ENCODE measurements around the gene CNN2. TPM values are rescaled to one million over a fixed set of nuclear protein-coding genes. Genes with fewer than 3 reads are reported as not detected.
A peak's percentile ranks its signal among the peaks of the same experiment; 100 is the strongest.

CNN2 gene
- total RNA-seq, 1 experiment from 2014 or later = 524 TPM

DNA sequence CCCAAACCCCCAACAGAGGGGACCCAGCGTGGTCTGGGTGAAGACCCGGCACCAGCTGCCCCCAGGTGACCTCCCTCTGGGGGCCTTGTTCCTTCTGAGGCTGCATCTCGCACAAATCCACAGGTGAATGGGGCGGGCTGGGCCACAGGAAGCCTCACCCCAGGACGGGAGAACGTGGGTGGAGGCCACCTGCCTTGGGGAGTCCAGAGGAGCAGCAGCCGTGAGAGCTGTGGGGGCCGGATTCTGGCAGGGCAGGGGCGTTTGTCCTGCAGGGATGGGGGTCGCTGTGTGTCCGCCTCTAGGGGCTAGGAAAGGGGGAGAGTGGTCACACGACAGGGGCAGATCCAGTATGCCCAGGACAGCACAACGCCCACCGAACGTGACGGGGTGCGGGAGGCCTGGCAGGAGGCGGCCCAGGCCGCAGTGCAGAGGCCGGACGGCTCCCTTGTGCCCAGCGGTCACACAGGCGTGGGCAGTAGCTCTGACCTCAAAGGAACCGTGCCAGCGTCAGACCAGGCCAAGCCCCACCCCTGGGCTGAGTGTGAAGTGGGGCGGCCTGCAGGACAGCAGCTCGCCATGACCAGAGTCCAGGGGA, 62.1 kb downstream of the CNN2 start:
- no peak overlapping the region for H3K4me3 Mint-ChIP-seq
- no peak for DNase-seq
- no peak overlapping the region for H2BK20ac ChIP-seq (ENCODE audit: low read depth, low read length, poor library complexity, severe bottlenecking)
- TF ChIP-seq, protein P1, sequence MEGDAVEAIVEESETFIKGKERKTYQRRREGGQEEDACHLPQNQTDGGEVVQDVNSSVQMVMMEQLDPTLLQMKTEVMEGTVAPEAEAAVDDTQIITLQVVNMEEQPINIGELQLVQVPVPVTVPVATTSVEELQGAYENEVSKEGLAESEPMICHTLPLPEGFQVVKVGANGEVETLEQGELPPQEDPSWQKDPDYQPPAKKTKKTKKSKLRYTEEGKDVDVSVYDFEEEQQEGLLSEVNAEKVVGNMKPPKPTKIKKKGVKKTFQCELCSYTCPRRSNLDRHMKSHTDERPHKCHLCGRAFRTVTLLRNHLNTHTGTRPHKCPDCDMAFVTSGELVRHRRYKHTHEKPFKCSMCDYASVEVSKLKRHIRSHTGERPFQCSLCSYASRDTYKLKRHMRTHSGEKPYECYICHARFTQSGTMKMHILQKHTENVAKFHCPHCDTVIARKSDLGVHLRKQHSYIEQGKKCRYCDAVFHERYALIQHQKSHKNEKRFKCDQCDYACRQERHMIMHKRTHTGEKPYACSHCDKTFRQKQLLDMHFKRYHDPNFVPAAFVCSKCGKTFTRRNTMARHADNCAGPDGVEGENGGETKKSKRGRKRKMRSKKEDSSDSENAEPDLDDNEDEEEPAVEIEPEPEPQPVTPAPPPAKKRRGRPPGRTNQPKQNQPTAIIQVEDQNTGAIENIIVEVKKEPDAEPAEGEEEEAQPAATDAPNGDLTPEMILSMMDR (conservative IDR thresholded peaks at IDR 0.05) = no peak
- no peaks in the 10 kb centered on the region for H3K9me3 Mint-ChIP-seq
- peaks cover under 1 to 2% of the 10 kb centered on the region in 2 experiments; a peak in 3 of 4 replicates for H3K4me1 Mint-ChIP-seq
- no peak overlapping the region for H2BK5ac ChIP-seq (ENCODE audit: insufficient read length, low read length)
- H4K91ac ChIP-seq (ENCODE audit: insufficient read length, low read depth, low read length) = no peak overlapping the region
- no peak overlapping the region for H3K4ac ChIP-seq (ENCODE audit: low read depth, low read length)
- H2BK120ac ChIP-seq (ENCODE audit: low read depth, low read length, poor library complexity, severe bottlenecking) = no peak overlapping the region
- peaks cover 17 to 58% (median 50%) of the 10 kb centered on the region in 3 experiments; a peak in 6 of 7 replicates for H3K36me3 Mint-ChIP-seq (ENCODE audit: insufficient read depth in 1 of 3, low read depth in 3 of 3)
- H3K4me1 ChIP-seq (ENCODE audit: insufficient read depth, low read length) = no peaks in the 10 kb centered on the region
- no peaks in the 10 kb centered on the region for H3K27me3 Mint-ChIP-seq (ENCODE audit: low read depth)
- H3K4me2 ChIP-seq (ENCODE audit: insufficient read depth, insufficient read length, low read length) = no peak overlapping the region
- no peak overlapping the region for H3K18ac ChIP-seq (ENCODE audit: insufficient read length, low read depth, low read length)
- no peaks in the 10 kb centered on the region for H3K9me3 ChIP-seq (ENCODE audit: control insufficient read depth, low read depth, low read length)
- H3K14ac ChIP-seq (ENCODE audit: insufficient read depth, low read length) = no peak overlapping the region
- no peaks in the 10 kb centered on the region for H3K27me3 ChIP-seq (ENCODE audit: insufficient read depth, low read length)
- no peak overlapping the region for H3K9ac ChIP-seq (ENCODE audit: extremely low read depth, insufficient read length, low read length)
- H3K23ac ChIP-seq (ENCODE audit: insufficient read length, low read depth, low read length) = no peak overlapping the region
- no peak overlapping the region for H4K5ac ChIP-seq (ENCODE audit: insufficient read length, low read depth, low read length)
- H2BK12ac ChIP-seq (ENCODE audit: insufficient read length, low read depth, low read length) = no peak overlapping the region
- no peak overlapping the region for H3K27ac ChIP-seq (ENCODE audit: insufficient read length, low read depth, low read length)
- H2AFZ ChIP-seq (ENCODE audit: low read length) = no peak overlapping the region
- H2BK15ac ChIP-seq (ENCODE audit: low read depth, low read length) = no peak overlapping the region
- H4K8ac ChIP-seq (replicated peaks; ENCODE audit: insufficient read length, low read depth, low read length) = no peak overlapping the region
- no peaks in the 10 kb centered on the region for H3K79me1 ChIP-seq (ENCODE audit: insufficient read depth, low read depth, low read length, poor library complexity, severe bottlenecking)
- H3T11ph ChIP-seq (ENCODE audit: low read length) = no peak overlapping the region
- no peak overlapping the region for H3K56ac ChIP-seq (ENCODE audit: insufficient read length, low read depth, low read length)
- H3K79me2 ChIP-seq (ENCODE audit: insufficient read depth, low read length) = no peaks in the 10 kb centered on the region
- H3K23me2 ChIP-seq (ENCODE audit: insufficient read length, low read depth, low read length, poor library complexity, severe bottlenecking) = no peaks in the 10 kb centered on the region
- H4K20me1 ChIP-seq (ENCODE audit: control insufficient read depth, insufficient read depth, insufficient read length) = no peaks in the 10 kb centered on the region
- H2AK5ac ChIP-seq (ENCODE audit: insufficient read length, low read length) = no peak overlapping the region
- H3K27ac Mint-ChIP-seq = peak overlapping the region in 1 of 3 experiments; percentile 70; a peak in 1 of 7 replicates
- WGBS (ENCODE audit: extremely low coverage, insufficient read length, low lambda C conversion rate) = no CpG with 5 or more reads among the region's 27 CpGs

Other genes with a start within 250 kb of the CNN2 start
- 712 and 748 TPM in 2 replicates for gene PTBP1, start 229.2 kb upstream of the CNN2 start, total RNA-seq (2021)
- gene PLPPR3, start 204.7 kb upstream of the CNN2 start, total RNA-seq (2021) = 57.9 and 61.2 TPM in 2 replicates
- 0.77 and 1.6 TPM in 2 replicates for gene AZU1, start 198.8 kb upstream of the CNN2 start, total RNA-seq (2021)
- 0.31 TPM in 1 of 2 replicates, not detected in the other for gene PRTN3, start 185.6 kb upstream of the CNN2 start, total RNA-seq (2021)
- gene ELANE, start 174.3 kb upstream of the CNN2 start, total RNA-seq (2021) = not detected in 2 replicates
- 1.9 and 2.8 TPM in 2 replicates for gene CFD, start 166.9 kb upstream of the CNN2 start, total RNA-seq (2021)
- gene MED16, start 133.4 kb upstream of the CNN2 start, total RNA-seq (2021) = 83.1 and 84.1 TPM in 2 replicates
- gene RNU6-9, start 133.1 kb upstream of the CNN2 start, total RNA-seq (2021) = not detected in 2 replicates
- 66.2 and 66.4 TPM in 2 replicates for gene R3HDM4, start 113.4 kb upstream of the CNN2 start, total RNA-seq (2021)
- gene KISS1R, start 109.3 kb upstream of the CNN2 start, total RNA-seq (2021) = 3.3 and 5.9 TPM in 2 replicates
- 98.3 and 104 TPM in 2 replicates for gene ARID3A, start 100.6 kb upstream of the CNN2 start, total RNA-seq (2021)
- 94.7 and 101 TPM in 2 replicates for gene WDR18, start 42.3 kb upstream of the CNN2 start, total RNA-seq (2021)
- gene GRIN3B, start 26.2 kb upstream of the CNN2 start, total RNA-seq (2021) = 1.0 and 1.4 TPM in 2 replicates
- gene TMEM259, start 5.5 kb upstream of the CNN2 start, total RNA-seq (2021) = 169 and 171 TPM in 2 replicates
- not detected in 2 replicates for gene RNU6-2, start 5.1 kb upstream of the CNN2 start, total RNA-seq (2021)
- 28.3 and 34.6 TPM in 2 replicates for gene ABCA7, start 13.5 kb downstream of the CNN2 start, total RNA-seq (2021)
- gene ARHGAP45, start 40.6 kb downstream of the CNN2 start, total RNA-seq (2021) = 35.0 and 39.8 TPM in 2 replicates
- gene POLR2E, start 68.8 kb downstream of the CNN2 start, total RNA-seq (2021) = 261 and 272 TPM in 2 replicates
- 355 and 363 TPM in 2 replicates for gene GPX4, start 77.4 kb downstream of the CNN2 start, total RNA-seq (2021)
- 41.3 and 46.3 TPM in 2 replicates for gene SBNO2, start 147.7 kb downstream of the CNN2 start, total RNA-seq (2021)
- gene STK11, start 179.2 kb downstream of the CNN2 start, total RNA-seq (2021) = 74.3 and 75.5 TPM in 2 replicates
- 25.6 and 28.4 TPM in 2 replicates for gene CBARP, start 211.4 kb downstream of the CNN2 start, total RNA-seq (2021)
- gene ATP5F1D, start 215.1 kb downstream of the CNN2 start, total RNA-seq (2021) = 179 and 191 TPM in 2 replicates
- gene MIDN, start 222.0 kb downstream of the CNN2 start, total RNA-seq (2021) = 286 and 300 TPM in 2 replicates
- 249 and 263 TPM in 2 replicates for gene CIRBP, start 242.7 kb downstream of the CNN2 start, total RNA-seq (2021)
- gene FAM174C, start 248.9 kb downstream of the CNN2 start, total RNA-seq (2021) = 56.4 and 63.0 TPM in 2 replicates

Data from H9 (cell line).